DMS 273 treated with DMSO at 0.1 percent for 48 hours (cell line): ENCODE results near the gene BPIFB4.
"Not testable (repeated sequence)": the region's sequence is repeated elsewhere in the genome, so short reads cannot be mapped to it uniquely, and the experiment has no call there.

Experiments
- DNase-seq: peaks from one replicate; lab custom pipeline; 2025; lab: John Stamatoyannopoulos, UW

The BPIFB4 gene

GRCh38 chr20:33079259-33079658 is at the start of gene BPIFB4:
Gene BPIFB4 (plus strand): TSS chr20:33079643. CDS start chr20:33081527, 1,884 bp downstream.
- DNase-seq, result no peak

GRCh38 chr20:33030076-33030475 is 49.4 kb upstream of the BPIFB4 start:
- no peak for DNase-seq

- DNase-seq, result no peak
Measured at GRCh38 chr20:33030569-33030968, 48.9 kb upstream of the BPIFB4 start.

- DNase-seq, result no peak
Measured at GRCh38 chr20:33031531-33031930, 47.9 kb upstream of the BPIFB4 start, which contains the start of gene BPIFB6. Gene BPIFB6 (plus strand): TSS chr20:33031648. CDS start chr20:33031648, 0 bp downstream.

GRCh38 chr20:33032555-33032954 is 46.9 kb upstream of the BPIFB4 start:
- no peak for DNase-seq

GRCh38 chr20:33033381-33033780 is 46.1 kb upstream of the BPIFB4 start:
- DNase-seq, result no peak

- DNase-seq, result no peak
Measured at GRCh38 chr20:33034115-33034514, 45.3 kb upstream of the BPIFB4 start.

- no peak for DNase-seq
Measured at GRCh38 chr20:33034901-33035492, 44.4 kb upstream of the BPIFB4 start.

GRCh38 chr20:33037456-33037855 is 42.0 kb upstream of the BPIFB4 start:
- DNase-seq, result no peak

- DNase-seq, result no peak
Measured at GRCh38 chr20:33038243-33038642, 41.2 kb upstream of the BPIFB4 start.

GRCh38 chr20:33042430-33042829 is 37.0 kb upstream of the BPIFB4 start:
- no peak for DNase-seq

GRCh38 chr20:33042983-33043730 is 36.3 kb upstream of the BPIFB4 start:
- DNase-seq, result no peak

- no peak for DNase-seq
Measured at GRCh38 chr20:33043731-33044181, 35.7 kb upstream of the BPIFB4 start.

GRCh38 chr20:33045129-33045721 is 34.2 kb upstream of the BPIFB4 start:
- not testable (repeated sequence) for DNase-seq

- no peak for DNase-seq
Measured at GRCh38 chr20:33046412-33046811, 33.0 kb upstream of the BPIFB4 start.

GRCh38 chr20:33051333-33051732 is 28.1 kb upstream of the BPIFB4 start:
- DNase-seq, result no peak

- DNase-seq, result no peak
Measured at GRCh38 chr20:33053291-33054106, 25.9 kb upstream of the BPIFB4 start, which contains the start of gene BPIFB3. Gene BPIFB3 (plus strand): TSS chr20:33053903. CDS start chr20:33055436, 1,533 bp downstream.

GRCh38 chr20:33054381-33054780 is 25.1 kb upstream of the BPIFB4 start:
- DNase-seq, result no peak

GRCh38 chr20:33054791-33055190 is 24.7 kb upstream of the BPIFB4 start:
- DNase-seq, result no peak

- DNase-seq, result no peak
Measured at GRCh38 chr20:33059136-33059535, 20.3 kb upstream of the BPIFB4 start.

- DNase-seq, result no peak
Measured at GRCh38 chr20:33059741-33060390, 19.6 kb upstream of the BPIFB4 start.

GRCh38 chr20:33061658-33062028 is 17.8 kb upstream of the BPIFB4 start:
- no peak for DNase-seq
